GM21528 (cell line): ENCODE data around the gene NKAIN2.

Source experiments
- ATAC-seq: cut with Tn5 transposase; IDR thresholded peaks from one replicate; pipeline ENCODE4 v1.9.1; 2021; ENCODE audit warnings: mild to moderate bottlenecking, moderate library complexity; ENCODE audit not compliant: unreplicated experiment, low FRiP score

NKAIN2 gene

GRCh38 chr6:124854338-124854922 lies 1050.8 kb downstream of the NKAIN2 start:
- ATAC-seq: no peak

GRCh38 chr6:124857746-124858145 lies 1054.1 kb downstream of the NKAIN2 start:
- ATAC-seq: no peak

- ATAC-seq: no peak
Observed at GRCh38 chr6:124858564-124858963, 1054.9 kb downstream of the NKAIN2 start.

GRCh38 chr6:124859366-124859765 lies 1055.7 kb downstream of the NKAIN2 start:
- ATAC-seq: no peak

- no peak for ATAC-seq
Observed at GRCh38 chr6:124866040-124866439, 1062.4 kb downstream of the NKAIN2 start.

GRCh38 chr6:124867121-124867520 lies 1063.5 kb downstream of the NKAIN2 start:
- no peak for ATAC-seq

- ATAC-seq: no peak
Observed at GRCh38 chr6:124868481-124868880, 1064.8 kb downstream of the NKAIN2 start.

- no peak for ATAC-seq
Observed at GRCh38 chr6:124869416-124869815, 1065.8 kb downstream of the NKAIN2 start.

- ATAC-seq: no peak
Observed at GRCh38 chr6:124870611-124871459, 1067.2 kb downstream of the NKAIN2 start.

- ATAC-seq: peak; percentile 72
Observed at GRCh38 chr6:124872361-124873065, 1068.8 kb downstream of the NKAIN2 start.

- ATAC-seq: no peak
Observed at GRCh38 chr6:124873066-124873410, 1069.4 kb downstream of the NKAIN2 start.
